NT2/D1 (cell line): ENCODE measurements around the gene TGM3.

Source experiments
- DNase-seq: peaks from one replicate; pipeline ENCODE4 v3.0.0-alpha.2; 2011; ENCODE audit warnings: low read depth, low spot score
- H3K27me3 ChIP-seq: 2 replicates; pipeline ENCODE4 v1.6.0; 2011; ENCODE audit warnings: mild to moderate bottlenecking; ENCODE audit not compliant: insufficient read length, insufficient read depth
- H3K36me3 ChIP-seq: 2 replicates; pipeline ENCODE4 v1.6.1; 2011; ENCODE audit warnings: mild to moderate bottlenecking, low read length, mixed read lengths; ENCODE audit not compliant: insufficient read depth, insufficient read length
- H3K4me1 ChIP-seq: 2 replicates; pipeline ENCODE4 v1.5.1; 2011; ENCODE audit not compliant: insufficient read depth, insufficient read length
- H3K4me3 ChIP-seq: 2 replicates; pipeline ENCODE4 v1.5.1; 2011; ENCODE audit warnings: low read depth; ENCODE audit not compliant: insufficient read length
- H3K9ac ChIP-seq: 2 replicates; pipeline ENCODE4 v1.6.0; 2011; ENCODE audit warnings: low read depth; ENCODE audit not compliant: insufficient read length
- H3K9me3 ChIP-seq: 2 replicates; pipeline ENCODE4 v1.5.1; 2011; ENCODE audit warnings: mild to moderate bottlenecking, low read length; ENCODE audit not compliant: insufficient read depth
- SUZ12 ChIP-seq: IDR thresholded peaks from 2 replicates; pipeline ENCODE4 v1.6.1; 2011; ENCODE audit not compliant: insufficient read length, insufficient read depth; ENCODE audit errors: extremely low read depth
- YY1 ChIP-seq: IDR thresholded peaks from 2 replicates; pipeline ENCODE4 v1.6.1; 2011; ENCODE audit not compliant: insufficient read length, insufficient read depth
- ZNF274 ChIP-seq: IDR thresholded peaks from 2 replicates; pipeline ENCODE4 v1.6.1; 2011; ENCODE audit warnings: mild to moderate bottlenecking, low read depth, low read length

The TGM3 gene

GRCh38 chr20:2387180-2387577 is 91.4 kb downstream of the TGM3 start:
- Histone ChIP-seq H3K9ac (no peak overlapping the region), H3K36me3 (no peaks in the 10 kb centered on the region), H3K27me3 (no peaks in the 10 kb centered on the region), H3K9me3 (0 out of 2 replicates have a peak, but pooled peaks cover 6% of the 10 kb centered on the region), H3K4me3 (no peak overlapping the region), H3K4me1 (no peaks in the 10 kb centered on the region)
- TF ChIP-seq ZNF274 (no peak), YY1 (no peak), SUZ12 (no peak)
- DNase-seq, result peak; percentile 61

GRCh38 chr20:2387580-2387979 is 91.8 kb downstream of the TGM3 start:
- no peak for TF ChIP-seq ZNF274
- TF ChIP-seq SUZ12, result no peak
- no peak for TF ChIP-seq YY1
- no peak for DNase-seq
- Histone ChIP-seq H3K9me3 (0 out of 2 replicates have a peak, but pooled peaks cover 6% of the 10 kb centered on the region), H3K27me3 (no peaks in the 10 kb centered on the region), H3K9ac (no peak overlapping the region), H3K4me3 (no peak overlapping the region), H3K36me3 (no peaks in the 10 kb centered on the region), H3K4me1 (no peaks in the 10 kb centered on the region)
